ENCODE measurements around the gene SLX4.

SLX4 gene

GRCh38 chr16:3578121-3578520 is 33.3 kb downstream of the SLX4 start:
- Histone ChIP-seq H3K9ac (ENCODE audit: low read length) (no peak overlapping the region), H3K4me1 (ENCODE audit: control insufficient read depth, insufficient read depth, low read length) (peaks cover 4% of the 10 kb centered on the region; the same call in 1 of the 2 replicates), H3K27me3 (ENCODE audit: control insufficient read depth, insufficient read depth, low read length) (no peaks in the 10 kb centered on the region), H3K36me3 (ENCODE audit: control insufficient read depth, insufficient read depth, low read length) (peaks cover 13% of the 10 kb centered on the region), H3K27ac (ENCODE audit: low read depth, low read length) (no peak overlapping the region), H3K4me3 (ENCODE audit: low read depth, low read length) (no peak overlapping the region), H3K9me3 (ENCODE audit: control insufficient read depth, insufficient read depth, low read depth, low read length) (no peaks in the 10 kb centered on the region)

DNA sequence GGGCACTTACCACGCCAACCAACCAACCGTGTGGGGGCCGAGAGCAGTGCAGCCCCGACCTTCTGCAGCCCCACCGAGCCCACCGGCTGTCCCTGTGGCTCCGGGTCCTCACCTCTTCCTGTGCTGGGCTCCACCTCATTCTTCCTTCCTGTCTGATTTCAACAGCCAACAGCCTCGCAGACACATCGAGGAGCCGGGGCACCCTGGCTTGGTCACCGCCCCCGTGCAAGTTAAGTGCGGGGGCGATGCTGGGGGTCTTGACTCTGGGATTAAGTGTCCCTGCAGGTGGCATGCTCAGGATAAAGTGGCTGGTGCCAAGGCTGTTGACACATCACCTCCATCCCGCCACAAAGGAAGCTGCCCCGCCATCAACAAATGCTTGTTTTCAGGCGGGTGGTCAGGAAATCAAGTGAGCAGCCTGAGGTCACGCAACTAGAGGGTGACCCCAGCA is 34.1 kb downstream of the SLX4 start, which contains the start of gene NLRC3:
Gene NLRC3 (minus strand): TSS at position 102 of the 451 bp plus-strand sequence. CDS start 12,367 bp downstream, outside the sequence.
- Histone ChIP-seq H3K9ac (ENCODE audit: low read length) (no peak within 1 kb of the TSS), H3K36me3 (ENCODE audit: control insufficient read depth, insufficient read depth, low read length) (peaks cover 7% of the 10 kb centered on the region; the same call in 1 of the 2 replicates), H3K27me3 (ENCODE audit: control insufficient read depth, insufficient read depth, low read length) (no peaks in the 10 kb centered on the region), H3K9me3 (ENCODE audit: control insufficient read depth, insufficient read depth, low read depth, low read length) (no peaks in the 10 kb centered on the region), H3K27ac (ENCODE audit: low read depth, low read length) (no peak within 1 kb of the TSS), H3K4me3 (ENCODE audit: low read depth, low read length) (no peak within 1 kb of the TSS), H3K4me1 (ENCODE audit: control insufficient read depth, insufficient read depth, low read length) (peaks cover 4% of the 10 kb centered on the region; the same call in 1 of the 2 replicates)

- Histone ChIP-seq H3K4me1 (ENCODE audit: control insufficient read depth, insufficient read depth, low read length) (peaks cover 4% of the 10 kb centered on the region; the same call in 1 of the 2 replicates), H3K27me3 (ENCODE audit: control insufficient read depth, insufficient read depth, low read length) (no peaks in the 10 kb centered on the region), H3K9me3 (ENCODE audit: control insufficient read depth, insufficient read depth, low read depth, low read length) (no peaks in the 10 kb centered on the region; the same call in 1 of the 2 replicates), H3K36me3 (ENCODE audit: control insufficient read depth, insufficient read depth, low read length) (peaks cover 1% of the 10 kb centered on the region; the same call in 1 of the 2 replicates), H3K9ac (ENCODE audit: low read length) (no peak overlapping the region), H3K4me3 (ENCODE audit: low read depth, low read length) (no peak overlapping the region), H3K27ac (ENCODE audit: low read depth, low read length) (no peak overlapping the region)
These were observed 35.2 kb downstream of the SLX4 start for GRCh38 chr16:3576211-3576610.

DNA sequence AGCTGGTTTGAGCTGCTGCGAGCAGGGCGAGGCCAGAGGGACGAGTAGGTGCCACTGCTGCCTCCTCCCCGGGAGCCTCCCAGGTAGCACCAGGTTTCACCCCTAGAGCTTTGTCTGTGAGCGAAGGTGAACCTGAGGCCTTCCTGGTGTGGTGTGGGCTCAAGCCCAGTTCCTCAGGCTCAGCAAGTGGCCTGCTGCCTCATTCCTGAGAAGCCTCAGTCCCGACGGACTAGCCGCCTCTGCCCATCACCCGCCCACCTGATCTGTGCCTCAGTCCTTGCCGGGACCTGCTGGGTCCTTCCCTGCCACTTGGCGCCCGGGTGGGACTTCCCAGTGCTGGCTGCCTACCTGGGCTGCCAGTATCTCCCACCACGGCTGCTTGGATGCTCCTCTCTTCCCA is 35.9 kb downstream of the SLX4 start:
- H3K27me3 ChIP-seq (ENCODE audit: control insufficient read depth, insufficient read depth, low read length) = no peaks in the 10 kb centered on the region
- no peak overlapping the region for H3K27ac ChIP-seq (ENCODE audit: low read depth, low read length)
- H3K9ac ChIP-seq (ENCODE audit: low read length) = no peak overlapping the region
- peaks cover 4% of the 10 kb centered on the region for H3K9me3 ChIP-seq (ENCODE audit: control insufficient read depth, insufficient read depth, low read depth, low read length)
- H3K4me3 ChIP-seq (ENCODE audit: low read depth, low read length) = no peak overlapping the region
- no peaks in the 10 kb centered on the region for H3K36me3 ChIP-seq (ENCODE audit: control insufficient read depth, insufficient read depth, low read length)
- peaks cover 4% of the 10 kb centered on the region; the same call in 1 of the 2 replicates for H3K4me1 ChIP-seq (ENCODE audit: control insufficient read depth, insufficient read depth, low read length)

DNA sequence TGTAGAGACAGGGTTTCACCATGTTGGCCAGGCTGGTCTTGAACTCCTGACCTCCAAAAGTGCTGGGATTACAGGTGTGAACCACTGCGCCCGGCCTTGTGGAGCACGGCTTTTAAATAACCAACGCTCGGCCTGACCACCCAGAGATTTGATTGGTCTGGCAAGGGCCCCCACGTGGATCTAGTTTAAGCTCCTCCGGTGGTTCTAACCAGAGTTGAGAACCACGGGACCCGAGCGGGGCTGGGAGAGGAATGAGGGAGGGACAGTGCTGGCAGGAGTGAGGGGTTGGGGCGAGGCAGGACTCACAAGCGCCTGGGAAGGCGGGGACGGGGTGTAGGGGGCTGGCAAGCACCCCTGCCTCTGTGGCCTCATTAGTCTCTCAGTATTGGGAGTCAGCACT is 37.2 kb downstream of the SLX4 start:
- Histone ChIP-seq H3K36me3 (ENCODE audit: control insufficient read depth, insufficient read depth, low read length) (no peaks in the 10 kb centered on the region), H3K9ac (ENCODE audit: low read length) (no peak overlapping the region), H3K4me3 (ENCODE audit: low read depth, low read length) (no peak overlapping the region), H3K9me3 (ENCODE audit: control insufficient read depth, insufficient read depth, low read depth, low read length) (peaks cover 7% of the 10 kb centered on the region), H3K4me1 (ENCODE audit: control insufficient read depth, insufficient read depth, low read length) (peaks cover 4% of the 10 kb centered on the region; the same call in 1 of the 2 replicates), H3K27me3 (ENCODE audit: control insufficient read depth, insufficient read depth, low read length) (no peaks in the 10 kb centered on the region), H3K27ac (ENCODE audit: low read depth, low read length) (no peak overlapping the region)

DNA sequence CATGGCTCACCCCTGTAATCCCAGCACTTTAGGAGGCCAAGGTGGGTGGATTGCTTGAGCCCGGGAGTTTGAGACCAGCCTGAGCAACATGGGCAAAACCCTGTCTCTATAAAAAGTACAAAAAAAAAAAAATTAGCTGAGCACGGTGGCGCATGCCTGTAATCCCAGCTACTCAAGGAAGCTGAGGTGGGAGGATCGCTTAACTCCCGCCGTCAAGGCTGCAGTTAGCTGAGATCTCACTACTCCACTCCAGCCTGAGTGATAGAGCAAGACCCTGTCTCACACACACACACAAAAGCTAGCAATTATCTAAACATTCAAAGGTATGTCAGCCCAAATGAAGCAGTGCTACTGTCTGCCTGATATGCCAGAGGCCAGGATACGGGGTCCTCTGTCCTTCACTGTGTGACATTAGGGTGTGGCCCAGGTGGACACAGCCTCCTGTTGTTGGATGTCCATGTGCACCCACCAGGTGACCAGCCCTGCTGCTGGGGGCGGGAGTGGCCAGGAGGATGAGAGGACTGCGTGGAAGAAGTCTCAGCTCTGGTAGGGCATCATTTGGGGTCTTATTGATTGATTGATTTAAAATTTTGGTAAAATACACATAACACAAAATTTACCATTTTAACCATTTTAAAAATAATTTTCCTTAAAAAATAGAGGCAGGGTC is 38.1 kb downstream of the SLX4 start:
- no peaks in the 10 kb centered on the region for H3K36me3 ChIP-seq (ENCODE audit: control insufficient read depth, insufficient read depth, low read length)
- H3K27me3 ChIP-seq (ENCODE audit: control insufficient read depth, insufficient read depth, low read length) = no peaks in the 10 kb centered on the region
- H3K9ac ChIP-seq (ENCODE audit: low read length) = no peak overlapping the region
- no peak overlapping the region for H3K4me3 ChIP-seq (ENCODE audit: low read depth, low read length)
- peaks cover 7% of the 10 kb centered on the region for H3K9me3 ChIP-seq (ENCODE audit: control insufficient read depth, insufficient read depth, low read depth, low read length)
- H3K4me1 ChIP-seq (ENCODE audit: control insufficient read depth, insufficient read depth, low read length) = no peaks in the 10 kb centered on the region
- H3K27ac ChIP-seq (ENCODE audit: low read depth, low read length) = no peak overlapping the region

DNA sequence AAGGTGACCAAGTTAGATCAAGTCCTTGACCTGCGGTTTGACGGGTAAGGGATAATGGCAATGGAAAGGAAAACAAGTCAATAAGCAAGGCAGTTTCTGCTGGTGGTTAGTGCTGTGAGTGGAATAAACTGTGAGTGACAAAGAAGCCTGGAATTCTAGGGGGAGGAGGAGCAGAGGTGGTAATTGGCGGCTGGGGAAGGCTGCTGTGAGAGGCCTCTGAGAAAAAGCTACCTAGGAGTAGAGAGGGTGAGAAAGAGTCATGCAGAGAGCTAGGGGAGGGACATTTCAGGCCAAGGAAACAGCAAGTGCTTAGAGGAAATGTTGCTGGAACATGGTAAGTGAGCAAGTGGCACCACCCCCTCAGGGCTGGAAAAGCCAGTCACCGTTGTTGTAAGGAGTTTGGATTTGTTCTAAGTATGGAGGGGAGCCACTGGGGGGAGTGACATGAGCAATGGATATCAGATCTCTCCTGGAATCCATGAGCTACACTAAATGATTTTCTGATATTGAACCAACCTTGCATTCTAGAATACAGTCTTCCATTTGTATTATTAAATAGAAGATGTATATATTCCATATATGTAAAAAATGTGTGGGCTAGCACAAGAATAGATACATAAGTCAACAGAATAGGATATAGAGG is 40.9 kb downstream of the SLX4 start:
- H3K4me1 ChIP-seq (ENCODE audit: control insufficient read depth, insufficient read depth, low read length) = no peaks in the 10 kb centered on the region
- H3K36me3 ChIP-seq (ENCODE audit: control insufficient read depth, insufficient read depth, low read length) = no peaks in the 10 kb centered on the region
- peaks cover 7% of the 10 kb centered on the region for H3K9me3 ChIP-seq (ENCODE audit: control insufficient read depth, insufficient read depth, low read depth, low read length)
- H3K27me3 ChIP-seq (ENCODE audit: control insufficient read depth, insufficient read depth, low read length) = no peaks in the 10 kb centered on the region
- no peak overlapping the region for H3K4me3 ChIP-seq (ENCODE audit: low read depth, low read length)
- no peak overlapping the region for H3K27ac ChIP-seq (ENCODE audit: low read depth, low read length)
- no peak overlapping the region for H3K9ac ChIP-seq (ENCODE audit: low read length)

- H3K27me3 ChIP-seq (ENCODE audit: control insufficient read depth, insufficient read depth, low read length) = no peaks in the 10 kb centered on the region
- peaks cover 7% of the 10 kb centered on the region for H3K9me3 ChIP-seq (ENCODE audit: control insufficient read depth, insufficient read depth, low read depth, low read length)
- no peak overlapping the region for H3K9ac ChIP-seq (ENCODE audit: low read length)
- H3K36me3 ChIP-seq (ENCODE audit: control insufficient read depth, insufficient read depth, low read length) = no peaks in the 10 kb centered on the region
- no peak overlapping the region for H3K4me3 ChIP-seq (ENCODE audit: low read depth, low read length)
- no peak overlapping the region for H3K27ac ChIP-seq (ENCODE audit: low read depth, low read length)
- no peaks in the 10 kb centered on the region for H3K4me1 ChIP-seq (ENCODE audit: control insufficient read depth, insufficient read depth, low read length)
These were observed 41.6 kb downstream of the SLX4 start for GRCh38 chr16:3569851-3570250.

- no peaks in the 10 kb centered on the region for H3K36me3 ChIP-seq (ENCODE audit: control insufficient read depth, insufficient read depth, low read length)
- no peaks in the 10 kb centered on the region for H3K27me3 ChIP-seq (ENCODE audit: control insufficient read depth, insufficient read depth, low read length)
- no peak overlapping the region for H3K4me3 ChIP-seq (ENCODE audit: low read depth, low read length)
- peaks cover 7% of the 10 kb centered on the region for H3K9me3 ChIP-seq (ENCODE audit: control insufficient read depth, insufficient read depth, low read depth, low read length)
- no peaks in the 10 kb centered on the region for H3K4me1 ChIP-seq (ENCODE audit: control insufficient read depth, insufficient read depth, low read length)
- H3K9ac ChIP-seq (ENCODE audit: low read length) = no peak overlapping the region
- H3K27ac ChIP-seq (ENCODE audit: low read depth, low read length) = no peak overlapping the region
These were observed 44.4 kb downstream of the SLX4 start for GRCh38 chr16:3566990-3567389.

DNA sequence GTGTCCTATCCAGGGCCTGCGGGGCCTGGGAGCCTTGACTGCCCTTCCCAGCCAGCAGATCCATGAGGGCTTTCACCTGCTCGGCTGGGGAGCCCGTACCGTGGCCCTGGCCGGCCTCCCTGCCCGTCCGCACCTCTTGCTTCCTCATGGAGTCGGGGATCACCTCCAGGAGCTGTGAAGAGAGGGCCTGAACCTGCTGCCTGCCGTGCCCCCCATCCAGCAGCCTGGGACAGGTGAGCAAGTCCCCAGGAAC is 46.6 kb downstream of the SLX4 start:
- no peaks in the 10 kb centered on the region for H3K4me1 ChIP-seq (ENCODE audit: control insufficient read depth, insufficient read depth, low read length)
- H3K9me3 ChIP-seq (ENCODE audit: control insufficient read depth, insufficient read depth, low read depth, low read length) = no peaks in the 10 kb centered on the region
- no peak overlapping the region for H3K27ac ChIP-seq (ENCODE audit: low read depth, low read length)
- no peak overlapping the region for H3K4me3 ChIP-seq (ENCODE audit: low read depth, low read length)
- H3K36me3 ChIP-seq (ENCODE audit: control insufficient read depth, insufficient read depth, low read length) = no peaks in the 10 kb centered on the region
- H3K9ac ChIP-seq (ENCODE audit: low read length) = no peak overlapping the region
- no peaks in the 10 kb centered on the region for H3K27me3 ChIP-seq (ENCODE audit: control insufficient read depth, insufficient read depth, low read length)

GRCh38 chr16:3564130-3564888 is 47.1 kb downstream of the SLX4 start:
- no peaks in the 10 kb centered on the region for H3K4me1 ChIP-seq (ENCODE audit: control insufficient read depth, insufficient read depth, low read length)
- H3K36me3 ChIP-seq (ENCODE audit: control insufficient read depth, insufficient read depth, low read length) = no peaks in the 10 kb centered on the region
- no peak overlapping the region for H3K27ac ChIP-seq (ENCODE audit: low read depth, low read length)
- H3K4me3 ChIP-seq (ENCODE audit: low read depth, low read length) = no peak overlapping the region
- H3K9ac ChIP-seq (ENCODE audit: low read length) = no peak overlapping the region
- H3K9me3 ChIP-seq (ENCODE audit: control insufficient read depth, insufficient read depth, low read depth, low read length) = no peaks in the 10 kb centered on the region
- H3K27me3 ChIP-seq (ENCODE audit: control insufficient read depth, insufficient read depth, low read length) = no peaks in the 10 kb centered on the region
